Endothelial cell of hepatic sinusoid (primary cell): ENCODE data around the gene MYH9.
"Not testable (repeated sequence)": the region's sequence is repeated elsewhere in the genome, so short reads cannot be mapped to it uniquely, and the experiment has no call there.

Source experiments
- in situ Hi-C: cut with HindIII; loops from 2 replicates; pipeline ENCODE4 v1.10.0; 2017; ENCODE audit warnings: low sequenced_read_pairs

The MYH9 gene

DNA sequence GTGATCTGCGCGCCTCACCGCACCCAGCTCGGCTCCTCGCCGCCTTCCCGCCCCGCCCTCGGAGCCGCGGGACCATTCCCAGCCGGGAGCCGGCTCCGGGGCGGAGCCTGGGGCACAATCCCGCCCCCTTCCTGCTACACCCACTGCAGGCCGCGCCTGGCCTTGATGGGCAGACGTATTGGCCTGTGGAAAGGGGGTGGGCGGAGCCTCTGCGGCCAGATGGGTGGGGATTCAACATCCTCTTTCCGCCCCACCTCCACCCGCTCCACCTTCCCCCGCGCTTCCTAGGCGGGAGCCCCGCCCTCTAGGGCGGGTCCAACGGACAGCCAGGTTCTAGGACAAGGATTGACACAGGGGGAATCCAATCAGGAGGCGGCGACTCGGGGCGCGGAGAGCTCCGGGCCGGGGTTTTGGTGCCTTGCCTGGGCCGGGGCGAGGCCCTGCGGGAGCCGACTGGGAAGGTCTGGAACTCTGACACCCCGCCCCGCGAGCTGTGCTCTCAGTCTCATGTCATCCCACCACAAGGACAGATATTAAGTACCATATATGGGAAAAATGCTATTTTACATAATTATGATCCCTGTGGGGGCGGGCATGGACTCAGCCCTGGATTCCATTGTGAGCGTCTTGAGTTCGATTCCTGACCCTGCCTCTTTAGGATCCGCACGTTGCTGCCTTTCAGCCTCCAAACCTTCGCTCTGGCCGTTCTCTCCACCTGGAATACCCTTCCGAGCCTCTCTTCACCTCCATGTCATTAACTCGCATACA lies at the start of gene MYH9:
Gene MYH9, minus strand, starts transcription at position 9 of the 768 bp plus-strand sequence. CDS start 38,731 bp downstream, outside the sequence.
- in situ Hi-C loops, result no loop called here

DNA sequence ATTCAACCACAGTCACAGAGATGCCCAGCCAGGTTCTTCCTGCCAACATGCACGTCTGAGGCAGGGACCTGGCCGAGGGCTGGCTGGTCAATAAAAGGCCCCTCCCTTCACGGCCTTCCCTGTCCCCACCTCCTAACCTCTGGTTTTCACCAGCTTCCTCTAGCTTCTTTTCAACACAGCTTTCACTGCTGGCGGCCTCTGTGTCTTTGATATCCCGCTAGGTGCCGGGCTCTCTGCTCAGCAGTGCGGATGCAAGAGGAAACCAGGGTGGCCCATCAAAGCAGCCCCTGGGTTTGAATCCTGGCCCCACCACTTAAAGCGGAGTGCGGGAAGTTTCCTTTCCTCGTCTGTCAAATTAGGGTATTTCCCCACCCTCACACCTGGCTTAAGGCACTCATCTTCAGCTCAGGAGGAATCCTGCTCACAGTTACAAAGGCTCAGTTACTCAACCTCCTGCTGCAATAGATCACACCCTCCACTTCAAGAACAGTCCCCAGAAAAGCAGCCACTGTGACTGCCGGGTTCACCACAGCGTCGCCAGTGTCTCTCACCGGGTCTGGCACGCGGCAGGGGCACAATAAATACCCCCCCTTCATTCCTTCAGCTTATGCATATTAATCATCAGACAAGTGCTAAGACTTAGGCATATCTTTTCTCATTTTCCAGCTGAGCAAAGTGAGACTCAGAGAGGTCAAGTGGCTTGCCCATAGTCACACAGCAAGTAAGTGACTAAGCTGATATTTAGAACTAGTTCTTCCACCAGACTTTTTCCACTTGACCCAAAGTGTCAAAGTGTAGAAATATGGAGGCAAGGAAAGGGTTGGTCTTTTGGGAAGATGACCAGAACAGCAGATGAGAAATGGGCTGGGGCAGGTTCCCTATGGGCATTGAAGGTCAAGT lies 48.0 kb upstream of the MYH9 start:
- in situ Hi-C loops, result no loop called here

DNA sequence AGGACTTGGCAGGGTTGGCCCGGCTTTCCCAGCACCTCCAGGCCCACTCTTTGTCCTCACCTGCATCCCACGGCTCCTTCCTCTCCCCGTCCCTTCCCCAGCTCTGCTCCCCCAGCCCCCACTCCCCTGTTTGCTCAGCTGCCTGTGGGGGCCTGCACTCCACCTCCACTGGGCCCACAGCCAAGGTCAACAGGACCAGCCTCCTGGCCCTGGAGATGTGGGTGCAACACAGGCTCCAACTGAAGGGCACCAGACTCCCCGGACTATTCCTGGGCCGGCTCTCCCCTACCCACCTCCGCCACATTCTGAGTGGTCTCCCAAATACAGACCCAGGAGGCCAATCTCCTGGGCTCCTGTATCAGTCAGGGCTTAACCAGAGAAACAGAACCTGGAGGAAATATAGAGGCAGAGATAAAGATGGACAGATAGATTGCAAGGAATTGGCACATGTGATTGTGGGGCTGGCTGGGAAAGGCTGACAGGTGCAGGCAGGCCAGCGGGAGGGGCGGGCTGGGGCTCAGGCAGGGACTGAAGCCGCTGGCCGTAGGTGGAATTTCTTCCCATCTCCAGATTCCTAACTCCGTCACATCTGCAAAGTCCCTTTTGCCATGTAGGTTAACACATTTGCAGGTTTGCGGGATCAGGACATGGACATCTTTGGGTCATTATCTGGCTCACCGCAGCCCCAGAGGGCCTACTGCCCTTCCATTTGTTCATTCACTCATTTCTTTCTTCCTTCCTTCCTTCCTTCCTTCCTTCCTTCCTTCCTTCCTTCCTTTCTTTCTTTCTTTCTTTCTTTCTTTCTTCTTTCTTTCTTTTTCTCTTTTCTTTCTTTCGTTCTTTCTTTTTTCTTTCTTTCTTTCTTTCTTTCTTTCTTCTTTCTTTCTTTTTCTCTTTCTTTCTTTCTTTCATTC lies 45.8 kb upstream of the MYH9 start:
- in situ Hi-C loops, result no loop called here

DNA sequence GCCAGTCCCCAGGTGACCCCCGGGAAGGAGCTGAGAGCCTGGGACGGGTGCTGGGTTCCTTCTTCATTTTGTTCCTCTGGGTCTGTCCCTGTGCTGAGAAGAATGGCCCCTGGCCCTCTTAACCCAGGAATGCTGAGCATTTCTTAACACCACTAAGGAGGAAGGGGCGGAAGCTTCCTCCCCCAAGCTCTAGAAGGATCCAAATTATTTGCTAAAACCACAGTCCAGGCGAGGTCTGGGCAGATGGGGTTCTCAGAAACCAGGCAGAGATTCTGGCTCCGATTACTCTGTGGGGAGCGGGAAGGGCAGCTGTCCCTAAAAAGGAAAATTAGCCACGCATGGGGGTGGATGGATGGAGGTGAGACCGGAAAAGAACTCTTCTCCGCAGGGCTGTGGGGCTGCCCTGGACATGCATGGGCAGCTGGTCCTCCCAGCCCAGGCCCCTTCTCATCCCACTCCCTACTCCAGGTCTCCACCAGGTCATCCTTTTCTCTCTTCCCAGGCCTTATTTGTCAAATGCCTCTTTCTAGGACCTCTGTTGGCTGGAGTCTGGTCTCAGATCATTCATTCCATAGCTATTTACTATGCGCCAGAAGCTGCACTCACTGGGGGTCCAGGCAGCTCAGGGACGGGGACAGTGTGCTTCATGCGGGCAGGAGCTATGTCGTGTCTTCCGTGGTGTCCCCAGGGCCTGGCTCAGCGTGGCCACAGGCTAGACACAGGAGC lies 45.0 kb upstream of the MYH9 start:
- in situ Hi-C loops, result no loop called here

DNA sequence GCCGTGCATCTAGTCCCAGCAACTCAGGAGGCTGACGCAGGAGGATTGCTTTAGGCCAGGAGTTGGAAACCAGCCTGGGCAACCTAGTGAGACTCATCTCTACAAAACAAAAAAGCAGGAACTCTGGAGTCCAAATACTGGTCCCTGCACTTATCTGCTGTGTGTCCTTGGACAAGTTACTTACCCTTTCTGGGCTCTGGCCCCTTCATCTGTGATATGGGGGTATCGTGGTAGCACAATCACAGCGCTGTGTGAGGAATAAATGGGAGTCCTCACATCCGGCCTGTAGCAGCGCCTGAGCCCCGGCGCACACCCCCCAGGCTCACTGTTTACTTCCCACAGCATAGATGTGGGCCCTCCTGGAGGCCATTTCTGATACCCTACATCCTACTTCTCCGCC lies 44.2 kb upstream of the MYH9 start:
- in situ Hi-C loops, result no loop called here

DNA sequence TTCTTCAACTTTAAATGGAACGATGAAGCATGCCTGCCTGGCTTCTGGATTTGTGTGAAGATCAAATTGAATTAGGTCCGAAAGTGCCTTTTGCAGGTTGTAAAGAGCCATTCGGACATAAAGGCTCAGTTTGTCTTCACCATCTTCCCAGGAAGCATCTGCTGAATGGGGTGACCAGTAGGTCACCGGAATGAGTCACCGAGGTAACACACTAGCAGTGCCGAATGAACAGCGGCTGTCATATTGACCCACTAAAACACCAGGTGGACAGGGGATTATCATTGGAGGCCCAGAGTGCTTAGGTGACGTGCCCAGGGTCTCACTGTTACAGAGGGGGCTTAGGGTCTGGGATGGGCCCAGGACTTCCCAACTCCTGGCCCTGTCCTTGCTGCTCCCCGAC lies 43.1 kb upstream of the MYH9 start:
- in situ Hi-C loops, result no loop called here

DNA sequence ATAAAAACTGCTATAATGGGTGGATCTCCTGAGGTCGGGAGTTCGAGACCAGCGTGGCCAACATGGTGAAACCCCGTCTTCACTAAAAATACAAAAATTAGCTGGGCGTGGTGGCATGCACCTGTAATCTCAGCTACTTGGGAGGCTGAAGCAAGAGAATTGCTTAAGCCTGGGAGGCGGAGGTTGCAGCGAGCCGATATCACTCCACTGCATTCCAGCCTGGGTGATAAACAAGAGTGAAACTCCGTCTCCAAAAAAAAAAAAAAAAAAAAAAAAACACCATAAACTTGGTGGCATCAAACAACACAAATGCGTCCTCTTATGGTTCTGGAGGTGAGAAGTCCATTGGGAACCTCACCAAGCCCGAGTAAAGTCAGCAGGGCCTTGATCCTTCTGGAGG lies 40.2 kb upstream of the MYH9 start:
- in situ Hi-C loops, result not testable (repeated sequence)

DNA sequence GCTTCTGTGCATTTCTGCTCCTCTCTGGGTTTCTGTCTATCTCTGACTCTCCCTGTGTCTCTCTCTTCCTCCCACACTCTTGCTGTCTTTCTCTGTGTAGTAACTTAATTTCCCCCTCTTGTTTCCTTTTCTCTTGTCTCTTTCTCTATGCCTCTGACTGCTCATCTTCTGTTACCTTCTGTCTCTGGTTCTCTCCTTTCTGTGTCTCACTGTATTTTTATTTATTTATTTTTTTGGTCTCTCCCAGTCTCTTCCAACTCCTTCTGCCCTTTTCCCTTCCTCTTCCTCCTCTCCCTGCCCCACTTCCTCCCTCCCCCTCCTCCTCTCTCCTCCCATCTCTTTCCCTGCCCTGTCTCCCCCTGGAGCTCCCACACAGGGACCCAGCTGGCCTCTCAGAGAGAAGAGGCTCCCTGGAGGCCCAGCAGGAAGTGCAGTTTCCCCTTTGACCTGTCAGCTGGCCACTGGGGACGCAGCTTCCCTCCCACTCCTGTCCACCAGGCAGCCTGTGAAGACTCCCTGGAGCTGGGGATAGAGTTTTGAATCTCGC lies 38.3 kb upstream of the MYH9 start:
- in situ Hi-C loops, result no loop called here

DNA sequence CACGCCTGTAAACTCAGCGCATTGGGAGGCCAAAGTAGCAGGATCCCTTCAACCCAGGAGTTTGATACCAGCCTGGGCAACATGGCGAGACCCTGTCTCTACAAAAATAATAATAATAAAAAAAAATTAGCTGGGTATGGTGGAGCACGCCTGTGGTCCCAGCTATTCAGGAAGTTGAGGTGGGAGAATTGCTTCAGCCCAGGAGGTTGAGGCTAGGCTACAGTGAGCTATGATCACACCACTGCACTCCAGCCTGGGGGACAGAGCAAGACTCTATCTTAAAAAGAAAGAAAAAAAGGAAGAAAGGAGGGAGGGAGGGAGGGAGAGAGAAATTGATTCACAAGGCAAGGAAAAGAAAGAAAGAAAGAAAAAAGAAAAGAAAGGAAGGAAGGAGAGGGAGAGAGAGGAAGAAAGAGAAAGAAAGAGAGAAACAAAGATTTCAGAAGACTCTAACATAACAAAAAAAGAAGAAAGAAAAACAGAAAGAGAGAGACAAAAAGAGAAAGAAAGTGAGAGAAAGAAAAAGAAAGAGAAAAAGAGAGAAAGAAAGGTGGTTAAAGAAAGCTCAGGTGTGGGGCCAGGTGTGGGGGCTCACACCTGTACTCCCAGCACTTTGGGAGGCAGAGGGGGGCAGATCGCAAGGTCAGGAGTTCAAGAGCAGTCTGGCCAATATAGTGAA lies 37.3 kb upstream of the MYH9 start:
- in situ Hi-C loops, result no loop called here

DNA sequence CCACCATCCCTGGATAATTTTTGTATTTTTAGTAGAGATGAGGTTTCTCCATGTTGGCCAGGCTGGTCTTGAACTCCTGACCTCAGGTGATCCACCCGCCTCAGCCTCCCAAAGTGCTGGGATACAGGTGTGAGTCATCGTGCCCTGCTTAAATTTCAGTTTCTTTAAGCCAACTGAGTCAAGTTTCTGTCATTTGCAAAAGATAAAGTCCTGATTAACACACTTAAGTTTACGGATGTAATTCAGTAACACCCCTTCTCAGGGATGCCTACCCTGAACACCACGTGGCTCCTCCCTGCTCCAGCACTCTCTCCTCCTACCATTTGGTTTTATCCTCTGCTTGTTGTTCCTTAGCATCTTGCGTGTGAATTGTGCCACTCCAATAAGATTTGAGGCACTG lies 36.7 kb upstream of the MYH9 start:
- in situ Hi-C loops, result not testable (repeated sequence)

DNA sequence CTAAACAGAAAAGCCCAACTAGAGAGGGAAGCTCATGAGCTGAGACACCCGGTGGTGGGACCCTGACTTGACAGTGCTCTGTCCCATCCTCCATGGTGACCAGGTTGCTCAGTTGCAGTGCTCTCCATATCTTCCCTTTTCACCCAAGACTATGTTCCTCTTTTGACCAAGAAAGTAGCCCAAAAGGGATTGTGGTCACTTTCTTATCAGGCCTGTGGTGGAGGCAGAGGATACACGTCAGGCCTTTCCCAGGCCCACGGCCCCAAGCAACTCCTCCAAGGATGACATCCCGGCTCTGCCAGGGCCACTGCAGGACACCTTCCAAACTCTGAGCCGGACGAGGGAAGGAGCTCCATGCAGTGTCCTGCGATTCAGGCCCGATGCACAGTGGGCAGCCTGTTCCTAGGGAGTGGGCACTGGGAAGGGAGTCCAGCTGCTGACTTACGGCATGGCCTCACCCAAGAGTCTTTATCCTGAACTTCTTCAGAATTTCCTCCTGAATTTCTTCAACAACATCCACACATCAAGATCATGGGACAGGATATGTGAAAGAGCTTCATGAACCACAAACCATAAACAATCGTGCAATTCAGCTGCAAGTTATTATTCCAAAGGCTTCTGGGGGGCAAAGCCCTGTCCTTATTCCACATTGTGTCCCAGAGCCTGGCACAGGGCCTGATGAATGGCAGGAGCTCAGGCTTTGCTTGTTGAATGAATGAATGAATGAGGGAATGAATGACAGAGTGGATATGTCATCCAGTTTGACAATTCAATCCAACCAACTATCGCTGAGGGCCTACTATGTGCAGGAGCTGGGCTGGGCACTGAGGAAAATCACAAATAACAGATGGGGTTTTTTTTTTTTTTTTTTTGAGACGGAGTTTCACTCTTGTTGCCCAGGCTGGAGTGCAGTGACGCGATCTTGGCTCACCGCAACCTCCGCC lies 36.0 kb upstream of the MYH9 start:
- in situ Hi-C loops, result no loop called here

DNA sequence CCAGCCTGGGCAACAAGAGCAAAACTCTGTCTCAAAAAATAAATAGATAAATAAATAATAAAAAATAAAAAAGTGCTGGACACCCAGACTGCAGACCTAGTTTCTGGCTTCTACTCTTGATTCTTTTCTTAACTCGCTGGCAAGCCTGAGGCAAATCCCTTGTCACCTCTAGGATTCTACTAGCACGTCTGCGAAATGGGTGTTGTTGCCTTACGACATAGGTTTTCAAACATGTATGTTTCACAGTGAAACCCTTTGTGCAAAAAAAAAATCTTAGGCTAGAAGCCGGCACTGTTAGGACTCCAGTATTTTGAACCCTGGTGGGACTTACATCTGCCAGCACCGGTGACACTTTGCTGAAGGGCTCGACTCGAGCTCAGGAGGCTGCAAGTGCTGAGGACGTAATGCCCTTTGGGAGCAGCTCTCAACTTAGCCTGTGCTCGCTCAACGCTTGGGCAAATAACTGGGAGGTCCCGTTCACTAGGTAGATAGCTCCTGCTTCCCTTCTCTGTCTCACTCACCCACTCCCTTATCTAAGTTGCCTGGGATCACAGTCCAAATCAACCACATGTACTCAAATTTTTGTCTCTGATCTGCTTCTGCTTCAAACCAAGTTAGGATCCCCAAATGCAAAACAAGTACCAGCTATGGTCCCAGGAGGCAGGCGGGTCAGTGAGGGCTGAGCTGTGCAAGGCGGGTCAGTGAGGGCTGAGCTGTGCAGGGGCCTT lies 34.7 kb upstream of the MYH9 start:
- in situ Hi-C loops, result no loop called here

DNA sequence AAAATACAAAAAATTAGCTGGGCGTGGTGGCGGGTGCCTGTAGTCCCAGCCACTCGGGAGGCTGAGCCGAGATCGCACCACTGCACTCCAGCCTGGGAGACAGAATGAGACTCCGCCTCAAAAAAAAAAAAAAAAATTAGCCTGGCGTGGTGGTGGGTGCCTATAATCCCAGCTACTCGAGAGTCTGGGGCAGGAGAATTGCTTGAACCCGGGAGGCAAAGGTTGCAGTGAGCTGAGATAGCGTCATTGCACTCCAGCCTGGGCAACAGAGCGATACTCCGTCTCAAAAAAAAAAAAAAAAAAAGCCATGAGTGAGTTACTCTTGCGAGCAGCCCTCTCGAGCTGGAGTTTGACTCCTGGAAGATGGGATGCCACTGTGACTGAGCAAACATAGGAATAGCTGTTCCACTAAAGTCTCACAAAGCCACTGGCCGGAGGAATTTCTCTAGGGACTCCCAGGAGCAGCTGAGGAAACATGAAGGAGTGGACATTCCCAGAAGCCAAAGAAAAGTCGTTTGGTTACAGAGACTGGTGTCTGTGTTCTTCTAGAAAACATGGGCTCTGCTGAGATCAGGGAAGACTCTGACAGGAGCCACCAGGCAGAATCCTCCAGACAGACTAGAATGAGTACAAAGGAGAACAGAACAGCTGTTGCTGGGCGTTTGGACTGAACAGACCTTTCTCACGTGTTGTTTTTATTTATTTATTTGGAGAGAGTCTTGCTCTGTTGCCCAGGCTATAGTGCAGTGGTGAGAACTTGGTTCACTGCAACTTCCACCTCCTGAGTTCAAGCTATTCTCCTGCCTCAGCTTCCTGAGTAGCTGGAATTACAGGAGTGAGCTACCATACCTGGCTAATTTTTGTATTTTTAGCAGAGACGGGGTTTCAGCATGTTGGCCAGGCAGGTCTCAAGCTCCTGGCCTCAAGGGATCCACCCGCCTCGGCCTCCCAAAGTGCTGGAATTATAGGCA lies 32.4 kb upstream of the MYH9 start:
- in situ Hi-C loops, result no loop called here

DNA sequence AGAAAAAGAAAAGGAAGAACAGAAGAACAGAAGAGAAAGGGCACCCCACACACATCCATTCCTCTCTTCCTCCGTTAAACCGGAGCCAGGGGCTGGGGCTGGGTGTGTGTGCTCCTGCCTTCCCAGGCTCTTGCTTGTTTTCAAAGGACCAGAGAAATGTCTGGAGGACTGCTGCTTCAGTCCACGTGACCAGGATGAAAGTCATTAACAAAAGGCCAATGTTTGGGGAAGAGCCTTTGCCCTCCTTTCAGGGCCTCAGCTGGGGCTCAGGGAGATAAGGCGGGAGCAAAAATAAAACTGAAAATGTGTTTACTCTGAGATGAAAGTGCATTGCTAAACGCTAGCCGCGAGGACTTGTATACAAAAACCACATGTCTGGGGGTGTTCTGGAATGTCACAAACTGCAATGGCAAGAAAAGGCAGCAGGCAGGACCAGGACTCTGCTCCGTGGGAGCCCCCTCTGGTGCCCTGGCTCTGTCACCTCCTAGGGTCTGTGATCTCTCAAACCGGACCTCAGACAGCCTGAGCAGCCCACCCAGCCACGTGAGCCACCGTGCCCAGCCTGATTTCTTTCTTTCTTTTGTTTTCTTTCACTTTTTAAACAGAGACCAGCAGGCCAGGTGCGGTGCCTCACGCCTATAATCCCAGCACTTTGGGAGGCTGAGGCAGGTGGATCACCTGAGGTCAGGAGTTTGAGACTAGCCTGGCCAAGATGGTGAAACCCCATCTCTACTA lies 31.6 kb upstream of the MYH9 start:
- in situ Hi-C loops, result no loop called here

DNA sequence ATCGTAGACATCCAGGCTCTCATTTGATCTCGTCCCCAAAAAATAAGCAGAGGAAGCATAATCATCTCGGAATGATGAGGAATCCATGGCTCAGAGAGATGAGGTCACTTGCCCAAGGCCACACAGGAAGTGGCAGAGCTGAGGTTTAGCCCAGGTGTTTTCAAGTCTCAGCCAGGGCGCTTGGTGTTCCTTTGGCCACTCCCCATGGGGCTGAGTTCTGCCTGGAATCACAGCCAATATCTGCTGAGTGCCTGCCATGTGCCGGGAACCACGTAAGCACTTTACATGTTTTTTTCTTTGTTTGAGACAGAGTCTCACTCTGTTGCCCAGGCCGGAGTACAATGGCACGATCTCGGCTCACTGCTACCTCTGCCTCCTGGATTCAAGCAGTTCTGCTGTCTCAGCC lies 29.5 kb upstream of the MYH9 start:
- in situ Hi-C loops, result no loop called here
